NCI-H187 treated with DMSO at 0.1 percent for 48 hours (cell line): Measurements from ENCODE around the gene RNASE1.

Experiments used
- DNase-seq: peaks from one replicate; lab custom pipeline; 2025; lab: John Stamatoyannopoulos, UW

Gene RNASE1

GRCh38 chr14:20807304-20808161, 4.9 kb upstream of the RNASE1 start:
- no peak for DNase-seq

GRCh38 chr14:20805485-20805884, 2.8 kb upstream of the RNASE1 start:
- DNase-seq, result no peak

GRCh38 chr14:20803223-20803622, 579 bp upstream of the RNASE1 start:
- no peak for DNase-seq

- no peak for DNase-seq
Observed at GRCh38 chr14:20801726-20802125, 918 bp downstream of the RNASE1 start.

- no peak for DNase-seq
Observed at GRCh38 chr14:20799892-20800544, 2.6 kb downstream of the RNASE1 start.

- no peak for DNase-seq
Observed at GRCh38 chr14:20799456-20799891, 3.2 kb downstream of the RNASE1 start.

GRCh38 chr14:20798932-20799331, 3.7 kb downstream of the RNASE1 start:
- DNase-seq, result no peak

GRCh38 chr14:20798318-20798717, 4.3 kb downstream of the RNASE1 start:
- DNase-seq, result no peak

GRCh38 chr14:20797164-20797563, 5.5 kb downstream of the RNASE1 start:
- DNase-seq, result no peak

- DNase-seq, result no peak
Observed at GRCh38 chr14:20794644-20795369, 7.8 kb downstream of the RNASE1 start.

GRCh38 chr14:20792556-20792955, 10.1 kb downstream of the RNASE1 start:
- no peak for DNase-seq

GRCh38 chr14:20791597-20791996, 11.0 kb downstream of the RNASE1 start:
- no peak for DNase-seq

- no peak for DNase-seq
Observed at GRCh38 chr14:20791187-20791586, 11.5 kb downstream of the RNASE1 start.

GRCh38 chr14:20790464-20791116, 12.1 kb downstream of the RNASE1 start:
- DNase-seq, result no peak

GRCh38 chr14:20789230-20789813, 13.3 kb downstream of the RNASE1 start:
- DNase-seq, result no peak

GRCh38 chr14:20787025-20787424, 15.6 kb downstream of the RNASE1 start:
- DNase-seq, result no peak

- DNase-seq, result no peak
Observed at GRCh38 chr14:20782280-20782890, 20.3 kb downstream of the RNASE1 start.

- DNase-seq, result no peak
Observed at GRCh38 chr14:20781803-20782202, 20.8 kb downstream of the RNASE1 start.

- DNase-seq, result no peak
Observed at GRCh38 chr14:20775901-20776300, 26.7 kb downstream of the RNASE1 start.

- no peak for DNase-seq
Observed at GRCh38 chr14:20775043-20775442, 27.6 kb downstream of the RNASE1 start.

- no peak for DNase-seq
Observed at GRCh38 chr14:20774258-20774824, 28.3 kb downstream of the RNASE1 start.
